HT-29 (cell line): ENCODE measurements around the gene COX19. TPM values are rescaled to one million over a fixed set of nuclear protein-coding genes. Genes with fewer than 3 reads are reported as not detected.

ENCODE experiments used
- small RNA-seq: library from RNA; depleted of rRNA; stranded (forward); fragments of <200 nt; gene quantifications from one replicate; pipeline ENCODE3, GENCODE V24; 2014
- total RNA-seq: library from RNA; depleted of rRNA; stranded (reverse); fragments of >200 nt; shearing (Covaris generic); gene quantifications from 2 replicates; pipeline ENCODE4 v1.2.3, GENCODE V29; 2014; rRNA removed

The COX19 gene
- total RNA-seq, 1 experiment from 2014 or later: 21.6 TPM

Small RNA genes within 50 kb of the gene (small RNA-seq; reads per million reads assigned to genes)
- 0.57 reads per million for gene MIR339

Other genes with a start within 250 kb of the COX19 start
- gene DNAAF5, start 248.8 kb downstream of the COX19 start, total RNA-seq: 122 and 124 TPM in 2 replicates
- 70.8 and 78.0 TPM in 2 replicates for gene PRKAR1B, start 248.3 kb downstream of the COX19 start, total RNA-seq
- gene SUN1, start 143.1 kb downstream of the COX19 start, total RNA-seq: 145 and 200 TPM in 2 replicates
- 228 and 253 TPM in 2 replicates for gene GET4, start 99.0 kb downstream of the COX19 start, total RNA-seq
- 535 and 538 TPM in 2 replicates for gene ADAP1, start 20.9 kb downstream of the COX19 start, total RNA-seq
- 1.9 and 3.7 TPM in 2 replicates for gene CYP2W1, start 7.6 kb upstream of the COX19 start, total RNA-seq
- 4.1 and 4.3 TPM in 2 replicates for gene GPR146, start 69.0 kb upstream of the COX19 start, total RNA-seq
- gene GPER1, start 112.6 kb upstream of the COX19 start, total RNA-seq: 2.0 and 2.5 TPM in 2 replicates
- 18.0 and 19.0 TPM in 2 replicates for gene ZFAND2A, start 184.6 kb upstream of the COX19 start, total RNA-seq